Nephron progenitor cell (in vitro differentiated cells): ENCODE results near the gene MFRP.

Experiments used
- DNase-seq: peaks from one replicate; pipeline ENCODE4 v3.0.0; 2021
- H3K27ac Mint-ChIP-seq: 2 replicates; pipeline ENCODE4 v1.8.0; 2021; ENCODE audit warnings: mild to moderate bottlenecking, moderate library complexity, mixed read lengths
- H3K27me3 Mint-ChIP-seq: 2 replicates; pipeline ENCODE4 v1.8.0; 2021; ENCODE audit warnings: mild to moderate bottlenecking, low read depth, mixed read lengths; ENCODE audit not compliant: poor library complexity
- H3K36me3 Mint-ChIP-seq: 2 replicates; pipeline ENCODE4 v1.8.0; 2021; ENCODE audit warnings: low read depth, mixed read lengths
- H3K4me1 Mint-ChIP-seq: 2 replicates; pipeline ENCODE4 v1.8.0; 2021; ENCODE audit warnings: mixed read lengths
- H3K4me3 Mint-ChIP-seq: 2 replicates; pipeline ENCODE4 v1.8.0; 2021; ENCODE audit warnings: mild to moderate bottlenecking, moderate library complexity, mixed read lengths
- H3K9me3 Mint-ChIP-seq: 2 replicates; pipeline ENCODE4 v1.8.0; 2021; ENCODE audit warnings: mild to moderate bottlenecking, moderate library complexity, mixed read lengths
- TF ChIP-seq, protein P1 (sequence below): fragments of 200-600 bp; sonication (generic); IDR thresholded peaks from 2 replicates; pipeline ENCODE4 v1.5.0; 2021; ENCODE audit warnings: antibody characterized with exemption

MFRP gene

DNA sequence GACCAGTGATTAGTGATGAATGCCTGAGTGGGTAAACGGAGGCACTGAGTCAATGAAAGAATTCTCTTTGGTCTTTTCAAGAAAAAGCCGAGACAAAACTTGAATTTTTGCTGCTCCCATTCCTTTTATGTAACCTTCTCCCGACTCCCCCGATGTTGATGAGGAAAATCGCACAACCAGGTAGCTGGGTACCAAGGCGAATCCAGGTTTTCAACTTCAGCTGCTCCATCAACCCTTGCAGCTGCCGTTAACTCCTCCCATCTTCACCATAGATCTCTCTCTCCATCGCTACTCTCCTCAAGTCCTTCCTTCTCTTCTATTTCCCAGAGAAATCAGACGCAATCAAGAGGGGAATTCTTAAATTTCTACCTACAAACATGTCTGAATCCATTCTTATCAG lies 35.6 kb upstream of the MFRP start:
- Mint-ChIP-seq H3K9me3 (no peaks in the 10 kb centered on the region), H3K27ac (no peak overlapping the region), H3K27me3 (peaks cover 15% of the 10 kb centered on the region), H3K36me3 (no peaks in the 10 kb centered on the region), H3K4me3 (no peak overlapping the region), H3K4me1 (peaks cover 13% of the 10 kb centered on the region)
- no peak for DNase-seq
- TF ChIP-seq, protein P1, sequence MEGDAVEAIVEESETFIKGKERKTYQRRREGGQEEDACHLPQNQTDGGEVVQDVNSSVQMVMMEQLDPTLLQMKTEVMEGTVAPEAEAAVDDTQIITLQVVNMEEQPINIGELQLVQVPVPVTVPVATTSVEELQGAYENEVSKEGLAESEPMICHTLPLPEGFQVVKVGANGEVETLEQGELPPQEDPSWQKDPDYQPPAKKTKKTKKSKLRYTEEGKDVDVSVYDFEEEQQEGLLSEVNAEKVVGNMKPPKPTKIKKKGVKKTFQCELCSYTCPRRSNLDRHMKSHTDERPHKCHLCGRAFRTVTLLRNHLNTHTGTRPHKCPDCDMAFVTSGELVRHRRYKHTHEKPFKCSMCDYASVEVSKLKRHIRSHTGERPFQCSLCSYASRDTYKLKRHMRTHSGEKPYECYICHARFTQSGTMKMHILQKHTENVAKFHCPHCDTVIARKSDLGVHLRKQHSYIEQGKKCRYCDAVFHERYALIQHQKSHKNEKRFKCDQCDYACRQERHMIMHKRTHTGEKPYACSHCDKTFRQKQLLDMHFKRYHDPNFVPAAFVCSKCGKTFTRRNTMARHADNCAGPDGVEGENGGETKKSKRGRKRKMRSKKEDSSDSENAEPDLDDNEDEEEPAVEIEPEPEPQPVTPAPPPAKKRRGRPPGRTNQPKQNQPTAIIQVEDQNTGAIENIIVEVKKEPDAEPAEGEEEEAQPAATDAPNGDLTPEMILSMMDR = no peak

DNA sequence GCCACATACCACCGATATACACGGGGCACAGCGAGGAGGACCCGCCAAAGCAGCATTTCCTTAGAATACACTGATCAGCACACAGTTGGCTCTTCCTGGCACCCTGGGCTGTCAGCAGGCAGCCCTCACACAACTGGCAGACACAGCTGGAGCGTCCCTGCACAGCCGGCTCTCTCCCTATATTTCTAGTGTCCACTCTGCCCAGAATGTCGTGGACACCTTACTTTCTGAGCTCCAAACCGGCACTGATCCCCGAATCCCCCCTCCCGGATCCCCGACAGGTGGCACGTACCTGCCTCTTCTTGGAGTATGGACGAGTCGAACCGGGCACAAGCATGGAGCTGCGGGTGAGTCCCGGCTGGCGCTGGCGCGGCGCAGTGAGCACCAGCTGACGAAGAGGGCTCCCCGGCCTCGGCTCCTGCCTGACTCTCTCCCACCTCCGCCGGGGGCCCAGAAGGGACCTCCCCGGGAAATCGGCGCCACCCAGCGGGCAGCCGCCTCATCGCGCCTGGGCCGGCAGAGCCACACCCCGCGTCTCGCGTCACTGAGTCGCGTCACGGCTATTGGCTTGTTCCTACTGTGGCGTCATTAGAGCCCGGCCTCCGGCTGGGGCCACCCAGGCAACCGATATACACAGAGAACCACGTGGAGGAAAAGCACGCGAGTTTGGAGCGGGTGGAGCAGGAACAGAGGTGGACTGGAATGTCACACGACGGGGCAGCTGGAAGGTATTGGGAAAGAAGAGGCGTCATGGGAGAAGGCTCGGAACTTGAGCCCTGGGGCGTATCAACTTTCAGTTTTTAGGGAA lies 34.9 kb upstream of the MFRP start, which contains the start of gene USP2:
Gene USP2, minus strand, starts transcription at position 510 of the 808 bp plus-strand sequence. CDS start 8,210 bp downstream, outside the sequence.
- peaks cover 15% of the 10 kb centered on the region for H3K27me3 Mint-ChIP-seq
- no peaks in the 10 kb centered on the region for H3K9me3 Mint-ChIP-seq
- peak; percentile 99 for DNase-seq
- H3K4me3 Mint-ChIP-seq = no peak within 1 kb of the TSS
- peak within 1 kb of the TSS; percentile 47 for H3K27ac Mint-ChIP-seq
- peaks cover 16% of the 10 kb centered on the region for H3K4me1 Mint-ChIP-seq
- TF ChIP-seq, protein P1 = peak; percentile 81
- H3K36me3 Mint-ChIP-seq = no peaks in the 10 kb centered on the region

DNA sequence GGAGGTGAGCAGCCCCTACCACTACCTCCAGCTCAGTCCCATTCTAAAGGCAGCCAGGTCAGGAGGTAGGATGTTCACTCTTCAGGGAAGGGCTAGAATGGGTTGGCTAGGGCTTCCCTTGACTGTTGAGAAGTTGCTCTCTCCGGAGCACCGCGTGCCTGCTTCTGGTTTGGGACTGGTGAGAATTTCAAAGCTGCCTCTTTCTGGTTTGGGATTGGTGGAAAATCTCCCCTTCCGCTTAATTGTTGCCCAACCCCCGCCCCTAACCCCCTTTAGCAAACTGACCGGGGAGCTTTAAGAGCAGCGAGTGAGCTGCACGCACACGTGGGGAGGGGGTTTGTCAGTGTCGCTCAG lies 34.3 kb upstream of the MFRP start:
- peaks cover 15% of the 10 kb centered on the region for H3K27me3 Mint-ChIP-seq
- H3K9me3 Mint-ChIP-seq = no peaks in the 10 kb centered on the region
- H3K27ac Mint-ChIP-seq = no peak overlapping the region
- H3K36me3 Mint-ChIP-seq = no peaks in the 10 kb centered on the region
- TF ChIP-seq, protein P1 = no peak
- H3K4me3 Mint-ChIP-seq = no peak overlapping the region
- no peak for DNase-seq
- H3K4me1 Mint-ChIP-seq = peaks cover 22% of the 10 kb centered on the region

DNA sequence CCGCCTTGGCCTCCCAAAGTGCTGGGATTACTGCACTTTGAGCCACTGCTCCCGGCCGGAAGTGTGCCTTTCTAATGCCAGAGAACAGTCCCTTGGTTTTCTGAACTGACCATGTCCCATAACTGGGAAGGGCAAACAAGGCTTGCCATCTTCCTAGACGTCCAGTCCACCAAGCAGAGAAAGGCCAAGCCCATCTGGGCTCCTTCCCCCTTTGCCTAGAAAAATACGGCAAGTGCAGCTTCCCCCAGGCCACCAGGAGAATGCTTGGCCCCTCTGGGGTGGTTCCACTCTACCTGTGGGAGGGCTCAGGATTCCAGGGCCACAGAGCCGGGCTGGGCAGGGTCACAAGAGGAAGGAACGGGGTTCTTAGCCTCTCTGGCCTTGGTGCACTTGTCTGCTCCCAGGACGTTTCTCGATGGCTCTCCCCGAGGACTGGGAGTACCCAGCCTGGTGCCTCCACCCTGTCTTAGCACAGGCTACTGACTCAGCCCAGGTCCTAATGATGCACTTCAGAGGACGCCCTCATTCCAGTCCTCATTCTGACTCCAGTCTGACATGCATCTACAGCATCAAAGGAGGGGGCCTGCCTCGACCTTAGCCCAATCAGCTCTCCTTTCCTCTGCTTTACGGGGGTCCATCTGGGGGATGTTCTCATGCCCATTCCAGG lies 33.8 kb upstream of the MFRP start:
- Mint-ChIP-seq H3K4me3 (no peak overlapping the region), H3K36me3 (no peaks in the 10 kb centered on the region), H3K9me3 (no peaks in the 10 kb centered on the region), H3K27me3 (peaks cover 15% of the 10 kb centered on the region), H3K27ac (no peak overlapping the region), H3K4me1 (peaks cover 27% of the 10 kb centered on the region)
- TF ChIP-seq, protein P1 = no peak
- no peak for DNase-seq

DNA sequence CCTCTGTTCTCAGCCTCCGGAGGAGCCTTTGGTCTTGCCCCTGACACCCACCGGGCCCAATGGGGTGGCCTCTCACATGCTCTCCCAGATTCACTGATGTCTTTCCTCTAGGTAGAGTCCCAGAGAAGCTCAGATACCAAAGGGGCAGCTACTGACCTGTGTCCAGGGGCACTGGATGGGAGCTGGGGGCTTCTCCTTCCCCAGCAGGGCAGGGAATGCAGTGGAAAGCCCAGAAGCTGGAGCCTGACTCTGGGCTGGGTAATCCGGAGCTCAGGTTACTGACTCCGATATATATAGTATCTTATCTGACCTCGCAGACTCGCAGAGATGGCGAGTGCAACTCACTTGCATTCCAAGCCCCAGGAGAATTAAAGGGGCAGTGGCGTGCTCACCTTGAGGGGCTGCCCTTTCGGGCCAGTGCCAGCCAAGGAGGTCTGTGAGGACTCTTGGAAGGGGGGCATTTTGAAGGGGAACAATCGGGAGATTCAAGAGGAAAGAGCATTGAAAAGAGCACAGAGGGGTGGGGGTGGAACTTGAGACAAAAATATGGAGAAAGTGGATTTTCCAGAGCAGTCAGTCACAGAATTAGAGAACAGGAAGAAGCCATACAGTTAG lies 32.5 kb upstream of the MFRP start:
- DNase-seq = no peak
- peaks cover 41% of the 10 kb centered on the region for H3K4me1 Mint-ChIP-seq
- H3K4me3 Mint-ChIP-seq = peak overlapping the region; percentile 57
- TF ChIP-seq, protein P1 = no peak
- H3K9me3 Mint-ChIP-seq = no peaks in the 10 kb centered on the region
- no peak overlapping the region for H3K27ac Mint-ChIP-seq
- H3K36me3 Mint-ChIP-seq = no peaks in the 10 kb centered on the region
- peaks cover 19% of the 10 kb centered on the region for H3K27me3 Mint-ChIP-seq
